T-helper 2 cell (primary cell): ENCODE data around the gene SLC9A9.

Experiments
- DNase-seq, 5 experiments: peaks; one replicate each; pipeline versions ENCODE4 v3.0.0 to v3.0.0-alpha.2; 2012 to 2022

SLC9A9 gene

DNA sequence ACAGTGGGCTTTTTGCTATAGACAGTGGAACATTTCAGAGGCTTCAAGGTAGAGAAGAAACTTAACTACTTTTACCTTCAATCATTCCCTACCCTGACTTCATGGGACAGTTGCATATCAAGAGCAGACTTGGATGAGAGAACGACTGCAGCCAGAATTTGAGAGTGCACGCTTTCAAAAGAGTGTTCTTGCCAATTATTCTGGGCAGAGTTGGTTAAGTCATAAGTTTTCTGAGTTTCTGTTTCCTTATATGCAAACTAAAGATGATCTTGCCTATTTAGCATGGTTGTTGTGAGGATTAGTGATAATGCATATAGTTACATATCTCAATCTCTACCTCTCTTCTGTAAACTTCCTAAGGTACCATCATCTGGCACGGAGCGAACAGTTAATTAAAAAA lies 7.6 kb downstream of the SLC9A9 start:
- no peak for DNase-seq

GRCh38 chr3:143839980-143840379 lies 8.3 kb downstream of the SLC9A9 start:
- no peak for DNase-seq

- DNase-seq: no peak
These were observed 11.2 kb downstream of the SLC9A9 start for GRCh38 chr3:143837076-143837475.

GRCh38 chr3:143835312-143835711 lies 13.0 kb downstream of the SLC9A9 start:
- DNase-seq: peak in 1 of 5 experiments; percentile 44

GRCh38 chr3:143832433-143832832 lies 15.8 kb downstream of the SLC9A9 start:
- no peak for DNase-seq

DNA sequence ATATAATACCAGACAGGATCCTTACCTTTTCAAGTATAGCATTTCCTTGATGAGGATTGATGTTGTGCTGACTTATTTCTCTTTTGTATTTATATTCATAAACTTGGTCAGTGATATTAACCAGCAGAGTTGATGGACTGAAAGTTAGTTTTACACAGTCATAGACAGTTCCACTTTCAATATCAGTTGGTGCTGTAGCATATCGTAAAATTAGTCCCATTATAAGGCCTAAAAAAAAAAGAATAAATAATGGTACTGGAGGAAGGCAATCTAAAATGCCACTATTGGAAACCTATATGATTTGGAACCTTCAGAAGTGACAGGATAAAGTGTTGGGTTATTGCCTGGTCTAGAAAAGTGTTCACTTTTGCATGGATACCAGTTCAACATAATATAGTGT lies 16.3 kb downstream of the SLC9A9 start:
- peak in 1 of 5 experiments; percentile 43 for DNase-seq

DNA sequence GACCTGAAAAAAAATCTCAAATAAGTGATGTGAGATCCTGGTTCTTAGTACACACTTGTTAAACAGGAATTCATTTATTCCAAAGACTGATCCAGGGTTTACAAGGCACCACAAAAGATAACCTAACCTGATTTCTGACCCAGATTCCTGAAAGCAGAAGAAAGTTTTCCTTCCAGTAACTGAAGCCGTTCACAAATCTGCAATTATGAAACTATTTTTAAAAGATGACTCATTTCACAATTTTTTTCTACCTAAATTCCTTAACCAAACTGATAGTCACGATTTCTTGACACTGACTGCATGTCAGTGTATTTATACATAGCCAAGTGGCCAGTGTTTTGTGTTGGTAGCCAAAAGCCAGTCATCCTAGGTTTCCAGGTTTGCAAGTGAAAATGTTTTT lies 17.1 kb downstream of the SLC9A9 start:
- DNase-seq: peak in 1 of 5 experiments; percentile 67

GRCh38 chr3:143830786-143831185 lies 17.5 kb downstream of the SLC9A9 start:
- no peak for DNase-seq

DNA sequence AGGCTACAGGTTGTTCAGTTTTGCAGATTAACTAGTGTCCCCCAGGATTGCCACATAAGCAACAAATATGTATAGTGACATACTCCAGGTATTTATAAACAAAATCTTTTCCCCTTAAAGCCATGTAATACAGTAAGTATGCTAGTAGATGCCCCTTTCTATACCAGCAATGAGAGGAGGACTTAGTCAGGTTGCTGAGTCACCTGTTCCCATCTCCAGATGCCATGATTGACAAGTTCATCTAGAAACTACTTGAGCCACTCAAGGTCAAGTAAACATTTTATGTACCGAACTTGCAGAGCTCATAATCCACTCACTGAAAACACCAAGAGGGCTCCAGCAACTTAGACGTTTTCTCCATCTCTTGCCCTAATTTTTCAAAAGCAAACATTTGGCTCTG lies 18.2 kb downstream of the SLC9A9 start:
- DNase-seq: no peak

DNA sequence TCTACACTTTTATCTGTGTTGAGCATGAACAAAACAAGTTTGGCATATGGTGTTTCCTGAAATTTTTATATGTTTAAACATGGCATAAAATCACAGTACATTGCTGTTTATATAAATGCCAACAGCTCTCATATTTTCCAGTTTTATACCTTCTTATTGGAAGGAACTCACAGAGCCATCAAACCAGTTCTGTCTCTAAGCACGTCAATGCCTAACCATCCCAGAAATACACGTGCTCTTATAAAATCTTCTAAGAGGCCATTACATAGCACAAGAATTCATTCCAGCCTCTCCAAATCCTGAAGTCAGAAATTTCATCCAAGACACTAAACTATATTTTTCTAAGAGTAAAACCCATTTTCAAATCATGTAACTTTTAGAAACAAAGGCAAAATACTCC lies 20.8 kb downstream of the SLC9A9 start:
- DNase-seq: no peak

DNA sequence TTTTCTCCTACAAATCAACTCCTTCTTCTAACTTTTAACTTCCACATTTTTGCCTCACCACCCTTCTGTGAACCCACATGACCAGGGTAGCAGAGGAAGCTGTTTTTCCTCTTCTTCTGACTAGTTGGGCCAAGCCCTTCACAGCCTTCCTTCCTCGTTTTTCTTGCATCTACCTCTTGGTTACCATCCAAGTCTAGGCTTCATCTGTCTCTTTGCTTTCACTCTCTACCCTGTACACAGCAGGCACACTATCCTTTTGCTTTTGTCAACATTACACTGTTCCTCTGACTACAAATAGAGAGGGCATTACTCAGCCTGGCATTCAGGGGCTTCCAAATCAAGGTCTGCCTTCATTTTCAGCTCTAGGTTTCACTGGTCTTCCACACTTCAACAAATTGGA lies 22.0 kb downstream of the SLC9A9 start:
- DNase-seq: no peak

- DNase-seq: peak in 2 of 5 experiments; percentile 14 to 89
These were observed 22.8 kb downstream of the SLC9A9 start for GRCh38 chr3:143825513-143825912.

GRCh38 chr3:143824735-143825385 lies 23.4 kb downstream of the SLC9A9 start:
- DNase-seq: peak in 1 of 5 experiments; percentile 22

- no peak for DNase-seq
These were observed 25.5 kb downstream of the SLC9A9 start for GRCh38 chr3:143822798-143823197.

DNA sequence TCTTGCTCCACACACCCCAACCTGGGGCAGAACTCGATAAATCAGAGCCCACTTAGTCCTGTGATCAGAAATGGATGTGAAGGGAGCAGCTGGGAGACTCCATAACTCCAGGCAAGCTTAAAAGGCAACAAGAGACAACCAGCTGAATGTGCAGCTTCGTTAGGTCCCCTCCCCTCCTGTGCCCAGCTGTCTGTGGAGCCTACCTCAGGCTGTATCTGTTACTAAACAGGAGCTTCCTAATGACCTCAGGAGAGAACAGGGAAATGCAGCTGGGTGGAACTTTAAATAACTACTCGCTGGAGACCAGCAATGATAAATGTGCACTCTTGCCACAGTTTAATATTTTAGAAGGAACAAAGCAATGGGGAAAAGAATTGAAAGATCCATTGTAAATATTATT lies 25.9 kb downstream of the SLC9A9 start:
- no peak for DNase-seq

- no peak for DNase-seq
These were observed 26.4 kb downstream of the SLC9A9 start for GRCh38 chr3:143821862-143822261.

DNA sequence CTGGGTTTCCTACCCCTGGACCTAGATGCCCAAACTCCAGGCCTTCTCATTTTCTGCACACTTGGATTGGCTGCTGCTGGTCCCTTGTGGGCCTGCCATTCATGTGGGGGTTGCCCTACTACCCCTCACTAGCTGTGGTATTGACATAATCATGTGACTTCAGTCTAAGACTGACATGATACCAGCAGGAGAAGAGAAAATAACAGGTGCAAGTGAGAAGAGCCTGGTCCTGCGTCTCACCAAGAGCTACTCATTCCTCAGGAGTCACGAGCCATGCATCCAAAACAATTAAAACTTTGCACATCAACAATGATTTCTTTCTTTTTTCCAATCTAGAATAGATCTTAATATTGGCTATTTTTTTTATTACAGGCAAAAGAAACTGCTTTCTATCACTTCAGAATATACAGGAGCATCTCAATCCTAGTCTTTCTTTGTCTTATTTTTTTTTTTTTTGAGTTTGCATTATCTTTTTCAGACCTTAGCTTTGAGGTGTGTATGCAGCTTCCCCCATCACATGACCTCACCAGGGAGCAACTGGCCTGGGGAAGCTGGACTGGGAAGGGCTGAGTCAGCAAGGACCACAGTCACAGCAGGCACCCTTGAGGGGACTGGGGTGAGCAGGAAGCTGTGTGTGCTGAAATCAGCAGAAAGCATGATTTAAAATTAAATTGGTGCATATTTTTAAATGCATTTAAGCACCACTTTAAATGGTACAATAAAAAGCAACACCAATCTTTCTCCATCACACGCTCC lies 27.6 kb downstream of the SLC9A9 start:
- DNase-seq: no peak

GRCh38 chr3:143819890-143820289 lies 28.4 kb downstream of the SLC9A9 start:
- no peak for DNase-seq

- DNase-seq: peak in 1 of 5 experiments; percentile 81
These were observed 33.8 kb downstream of the SLC9A9 start for GRCh38 chr3:143814443-143814889.

GRCh38 chr3:143812481-143812880 lies 35.8 kb downstream of the SLC9A9 start:
- no peak for DNase-seq

GRCh38 chr3:143811602-143812001 lies 36.7 kb downstream of the SLC9A9 start:
- DNase-seq: no peak

GRCh38 chr3:143810953-143811265 lies 37.4 kb downstream of the SLC9A9 start:
- DNase-seq: no peak

- no peak for DNase-seq
These were observed 37.9 kb downstream of the SLC9A9 start for GRCh38 chr3:143810166-143810952.
